Lung microvascular endothelial cell (primary cell): ENCODE measurements around the gene WNT3. TPM values are rescaled to one million over a fixed set of nuclear protein-coding genes. Genes with fewer than 3 reads are reported as not detected.
"Not testable (repeated sequence)": the region's sequence is repeated elsewhere in the genome, so short reads cannot be mapped to it uniquely, and the experiment has no call there.

Source experiments
- DNase-seq, 2 donors: peaks; one replicate each; pipeline versions ENCODE4 v3.0.0 to v3.0.0-alpha.2; 2010; ENCODE audit warnings: low read depth in 2 of 2
- total RNA-seq: library from RNA; depleted of rRNA; stranded (reverse); fragments of >200 nt; gene quantifications from 2 replicates; pipeline ENCODE4 v1.2.1, GENCODE V29; 2014

The WNT3 gene, protein sequence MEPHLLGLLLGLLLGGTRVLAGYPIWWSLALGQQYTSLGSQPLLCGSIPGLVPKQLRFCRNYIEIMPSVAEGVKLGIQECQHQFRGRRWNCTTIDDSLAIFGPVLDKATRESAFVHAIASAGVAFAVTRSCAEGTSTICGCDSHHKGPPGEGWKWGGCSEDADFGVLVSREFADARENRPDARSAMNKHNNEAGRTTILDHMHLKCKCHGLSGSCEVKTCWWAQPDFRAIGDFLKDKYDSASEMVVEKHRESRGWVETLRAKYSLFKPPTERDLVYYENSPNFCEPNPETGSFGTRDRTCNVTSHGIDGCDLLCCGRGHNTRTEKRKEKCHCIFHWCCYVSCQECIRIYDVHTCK
- total RNA-seq = 0.79 and 1.1 TPM in 2 replicates

DNA sequence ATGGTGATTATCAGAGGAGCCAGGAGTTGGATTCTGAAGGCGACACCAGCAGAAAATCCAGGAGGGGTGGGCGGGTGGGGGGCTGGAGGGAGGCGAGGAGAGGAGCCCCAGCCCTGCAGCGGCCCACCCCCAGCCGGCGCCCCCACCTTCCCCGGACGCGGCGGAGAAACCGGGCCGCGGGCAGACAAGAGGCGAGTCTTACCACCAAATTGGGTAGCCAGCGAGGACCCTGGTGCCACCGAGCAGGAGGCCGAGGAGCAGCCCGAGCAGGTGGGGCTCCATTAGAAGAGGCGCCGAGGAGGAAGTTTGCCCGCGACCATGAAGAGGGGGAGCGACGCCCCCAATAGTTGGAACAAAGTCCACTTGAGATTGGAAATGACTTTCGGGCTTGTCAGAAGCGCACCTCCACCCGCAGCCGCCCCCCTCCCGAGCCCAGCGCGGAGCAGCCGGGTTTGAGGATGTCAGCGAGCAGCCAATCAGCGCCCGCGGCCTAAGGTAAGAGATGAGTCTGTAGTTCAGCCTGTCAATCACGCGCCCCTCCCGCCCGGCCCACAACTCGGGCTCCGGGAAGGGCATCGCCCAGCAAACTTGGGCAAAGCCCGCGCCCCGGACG lies at the start of gene WNT3:
TSS of gene WNT3 (minus strand) at position 377 of the 613 bp plus-strand sequence. CDS start at position 282, 95 bp downstream.
- no peak for DNase-seq

DNA sequence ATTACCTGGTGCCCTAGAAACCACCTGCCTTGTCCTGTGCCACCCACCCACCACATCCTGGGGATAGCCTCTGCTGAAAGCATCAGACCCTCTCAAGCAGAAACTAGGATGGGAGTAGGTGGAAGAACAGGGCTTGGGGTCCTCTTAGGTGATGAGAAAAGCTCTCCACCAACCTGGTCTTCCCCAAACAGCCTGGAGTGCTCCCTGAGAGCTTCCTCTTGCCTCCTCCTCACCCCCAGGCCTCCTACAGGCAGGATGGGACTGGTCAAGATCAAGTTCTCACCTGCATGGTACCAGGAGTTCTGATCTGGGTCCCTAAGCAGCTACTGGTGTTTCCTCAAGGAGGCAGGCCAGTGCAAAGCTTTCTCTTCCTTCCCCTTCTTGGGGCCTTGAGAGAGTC lies 48.3 kb upstream of the WNT3 start:
- no peak for DNase-seq

DNA sequence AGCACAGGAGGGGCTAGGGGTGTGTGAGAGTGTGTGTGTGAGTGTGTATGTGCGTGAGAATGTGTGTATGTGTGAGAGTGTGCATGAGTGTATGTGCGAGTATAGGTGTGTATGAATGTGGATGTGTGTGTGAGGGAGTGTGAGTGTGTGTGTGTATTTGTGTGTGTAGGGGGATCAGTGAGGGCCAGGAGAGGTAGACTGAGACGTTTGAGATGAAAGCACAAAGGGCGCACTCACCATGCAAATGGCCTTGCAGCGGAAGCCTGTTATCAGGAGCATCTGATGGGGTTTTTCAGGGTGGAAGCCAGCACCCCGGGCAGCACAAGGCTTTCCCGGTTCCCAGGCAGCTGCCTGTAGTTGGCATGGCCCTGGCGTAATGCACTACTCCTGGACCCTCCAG lies 47.8 kb upstream of the WNT3 start:
- no peak for DNase-seq

DNA sequence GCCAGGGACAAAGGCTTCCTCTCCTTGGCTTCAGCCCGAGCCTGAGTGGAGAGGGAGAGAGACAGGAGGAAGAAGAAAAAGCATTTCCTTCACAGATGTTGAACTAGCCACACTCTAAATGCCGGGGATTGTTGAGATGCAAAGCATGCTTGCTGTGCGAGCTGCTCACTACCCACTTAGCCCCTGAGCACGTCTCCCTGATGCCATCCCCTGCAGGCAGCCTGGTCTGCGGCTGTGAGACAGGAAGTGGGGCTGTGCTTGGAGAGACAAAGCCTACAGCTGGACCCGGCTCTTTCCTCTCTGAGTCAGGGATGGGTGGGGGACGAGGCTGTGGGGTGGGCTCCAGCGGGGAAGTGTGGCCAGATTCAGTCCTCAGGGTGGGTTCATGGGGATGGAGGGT lies 46.6 kb upstream of the WNT3 start:
- no peak for DNase-seq

DNA sequence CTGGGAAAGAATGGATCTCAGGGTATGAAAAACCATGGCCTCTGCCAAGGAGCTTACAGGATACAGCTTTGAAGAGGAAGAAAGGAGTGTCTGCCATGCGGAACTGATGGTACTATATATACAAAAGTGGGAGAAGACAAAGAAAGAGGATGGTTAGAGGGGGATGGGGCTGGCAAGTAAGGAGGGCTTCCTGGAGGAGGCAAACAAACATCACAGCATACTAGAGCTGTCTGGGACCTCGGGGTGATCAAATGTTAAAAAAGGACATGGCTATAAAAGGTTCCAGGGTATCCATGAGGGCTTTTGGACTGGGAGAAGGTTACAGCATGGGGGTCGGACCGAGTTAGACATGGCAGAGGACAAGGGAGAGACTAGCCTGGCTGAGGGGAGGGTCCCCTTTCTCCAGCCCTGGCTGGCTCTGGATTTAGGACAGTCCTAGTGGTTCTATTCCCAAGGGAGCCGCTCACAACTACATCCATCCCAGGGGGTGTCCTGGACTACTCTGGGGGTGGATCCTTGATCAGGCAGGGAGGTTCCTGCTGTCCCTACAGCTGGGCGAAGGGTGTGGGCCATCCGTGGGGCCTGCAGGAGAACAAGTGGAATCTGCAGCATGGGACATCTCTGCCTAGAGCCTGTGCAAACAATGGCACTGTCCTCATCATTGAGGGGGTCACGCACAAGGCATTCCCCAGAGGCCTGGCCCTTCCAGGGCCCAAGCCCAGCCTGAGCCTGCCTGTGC lies 45.1 kb upstream of the WNT3 start:
- DNase-seq = no peak

DNA sequence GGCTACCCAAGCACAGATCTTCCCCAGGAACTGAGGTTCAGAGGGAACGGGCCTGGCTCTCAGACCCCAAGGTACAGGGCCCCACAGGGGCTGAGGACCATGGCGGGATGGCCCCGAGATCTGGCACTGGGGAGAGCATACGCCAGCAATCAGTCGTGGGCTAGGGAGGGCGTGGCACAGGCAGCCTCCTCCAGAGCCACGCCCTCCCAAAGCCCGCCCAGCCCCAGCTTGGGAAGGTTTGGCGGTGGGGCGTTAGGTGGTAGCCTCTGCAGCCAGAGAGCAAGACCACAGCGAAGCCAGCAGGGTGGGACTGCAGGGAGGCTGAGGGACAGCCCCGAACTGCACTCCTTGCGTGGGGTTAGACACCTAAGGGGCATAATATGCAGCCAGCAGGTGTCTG lies 44.5 kb upstream of the WNT3 start:
- no peak for DNase-seq

DNA sequence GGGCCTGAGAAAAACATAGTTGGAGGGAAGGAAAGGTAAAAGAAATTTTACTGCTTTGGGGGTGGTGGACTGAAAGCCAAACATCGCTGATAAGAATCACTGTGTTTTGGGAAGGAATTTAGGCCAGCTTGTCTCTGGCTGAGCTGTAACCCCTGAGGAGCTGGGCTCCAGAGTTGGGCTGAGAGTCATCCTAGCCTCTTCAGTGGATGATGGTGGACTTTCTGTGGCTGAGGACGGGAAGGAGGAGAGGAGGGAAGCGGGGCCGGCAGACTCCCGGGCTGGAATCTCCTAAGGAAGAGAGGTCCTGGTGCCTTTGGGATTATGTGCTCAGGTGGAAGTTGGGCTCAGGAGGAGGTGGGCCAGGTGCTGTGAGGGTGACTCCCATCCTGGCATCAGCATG lies 41.5 kb upstream of the WNT3 start:
- DNase-seq = no peak

DNA sequence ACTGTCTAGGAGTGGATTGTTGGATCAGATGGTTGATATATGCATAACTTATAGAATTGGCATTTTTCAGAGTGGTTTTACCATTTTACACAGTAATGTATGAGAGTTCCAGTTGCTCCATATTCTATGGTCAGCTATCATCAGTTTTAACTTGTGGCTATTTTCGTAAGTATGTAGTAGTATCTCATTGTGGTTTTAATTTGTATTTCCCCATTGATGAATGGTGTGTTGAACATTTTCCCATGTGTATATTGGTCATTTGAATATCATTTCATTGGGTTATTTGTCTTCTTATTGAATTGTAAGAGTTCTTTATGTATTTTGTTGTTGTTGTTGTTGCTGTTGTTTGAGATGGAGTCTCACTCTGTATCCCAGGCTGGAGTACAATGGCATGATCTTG lies 39.1 kb upstream of the WNT3 start:
- no peak for DNase-seq

DNA sequence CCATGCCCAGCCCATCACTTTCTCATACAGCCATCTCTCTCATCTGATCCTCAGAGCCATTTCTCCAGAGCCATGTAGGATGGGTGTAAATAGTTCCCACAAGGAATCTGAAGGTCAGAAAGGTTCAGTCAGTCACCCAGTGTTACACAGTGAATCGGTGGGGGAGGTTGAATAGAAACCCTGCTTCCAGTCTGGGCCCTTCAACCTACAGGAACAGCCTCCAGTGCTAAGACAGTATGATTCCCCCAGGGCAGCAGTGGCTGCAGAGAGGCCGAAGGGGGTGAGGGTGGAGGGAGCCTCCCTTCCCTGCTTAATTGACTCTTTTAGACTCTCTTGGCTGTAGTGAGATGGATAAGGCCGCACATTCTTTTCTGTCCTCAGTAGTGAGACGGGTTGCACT lies 36.5 kb upstream of the WNT3 start:
- no peak for DNase-seq

DNA sequence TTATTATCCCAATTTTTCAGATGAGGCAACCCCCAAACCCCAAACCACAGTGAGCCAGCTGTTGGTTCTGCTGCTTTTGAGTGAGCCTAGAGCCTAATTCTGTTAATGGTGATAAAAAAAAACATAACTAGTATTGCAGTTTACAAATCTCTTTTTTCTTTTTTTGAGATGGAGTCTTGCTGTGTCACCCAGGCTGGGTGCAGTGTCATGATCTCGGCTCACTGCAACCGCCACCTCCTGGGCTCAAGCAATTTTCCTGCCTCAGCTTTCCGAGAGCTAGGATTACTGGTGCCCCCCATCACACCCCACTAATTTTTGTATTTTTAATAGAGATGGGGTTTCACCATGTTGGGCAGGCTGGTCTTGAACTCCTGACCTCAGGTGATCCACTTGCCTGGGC lies 36.0 kb upstream of the WNT3 start:
- no peak for DNase-seq

DNA sequence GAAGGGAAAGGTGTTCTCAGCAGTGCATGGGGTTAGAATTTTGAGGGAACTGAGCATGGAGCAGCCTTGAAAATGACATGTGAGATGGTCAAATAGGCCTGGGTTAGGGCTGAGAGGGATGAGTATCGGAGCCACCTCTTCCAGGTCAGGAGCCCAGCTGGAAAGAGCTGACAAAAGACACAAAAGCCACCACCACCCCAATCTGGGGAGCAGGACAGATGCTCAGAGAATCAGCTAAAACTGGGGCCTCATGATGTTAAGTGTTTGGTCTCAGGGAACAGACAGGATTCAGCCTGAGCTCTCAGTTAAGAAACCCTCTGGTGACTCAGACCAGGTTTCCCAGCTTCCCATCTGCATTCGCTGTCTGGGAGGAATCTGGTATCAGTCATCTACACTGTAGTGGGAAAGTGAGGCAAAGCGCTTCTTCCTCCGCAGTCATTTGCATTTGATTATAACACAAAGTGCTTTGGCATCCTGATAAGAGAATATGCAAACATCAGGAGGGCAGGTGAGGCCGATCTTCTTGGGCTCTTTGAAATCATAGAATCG lies 35.5 kb upstream of the WNT3 start:
- no peak for DNase-seq

DNA sequence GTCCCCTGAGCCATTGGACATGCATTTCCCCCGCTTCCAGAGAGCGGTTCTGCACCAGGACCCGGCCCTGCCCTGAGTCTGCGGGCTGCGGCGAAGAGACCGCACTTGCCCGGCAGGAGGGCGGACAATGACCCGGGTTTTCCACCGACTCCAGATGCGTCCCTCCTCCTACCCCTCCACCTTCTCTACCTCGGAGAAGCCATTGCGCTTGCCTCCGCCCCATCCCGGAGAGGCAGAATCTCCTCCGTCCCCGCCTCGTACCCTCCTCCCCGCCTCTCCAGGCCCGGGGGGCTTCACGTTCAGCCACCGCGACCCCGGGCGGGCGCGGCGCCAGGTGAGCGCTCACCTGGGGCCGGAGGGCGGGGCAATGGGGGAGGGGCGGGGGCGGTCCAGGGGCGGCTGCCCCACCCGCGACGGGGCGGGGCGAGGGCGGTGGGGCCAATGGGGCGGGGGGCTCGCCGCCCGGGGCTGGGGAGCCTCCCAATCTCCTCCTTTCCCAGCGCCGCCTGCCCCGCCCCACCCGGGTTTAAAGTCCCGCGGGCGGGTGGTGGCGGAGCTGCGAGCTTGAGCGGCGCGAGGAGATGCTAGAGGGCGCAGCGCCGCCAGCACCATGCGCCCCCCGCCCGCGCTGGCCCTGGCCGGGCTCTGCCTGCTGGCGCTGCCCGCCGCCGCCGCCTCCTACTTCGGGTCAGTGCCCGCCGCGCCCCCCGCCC lies 32.7 kb upstream of the WNT3 start, which contains the start of gene WNT9B:
TSS of gene WNT9B (plus strand) at position 555 of the 713 bp plus-strand sequence. CDS start at position 611, 56 bp downstream.
- peak in 1 of 2 donors; percentile 20 for DNase-seq

DNA sequence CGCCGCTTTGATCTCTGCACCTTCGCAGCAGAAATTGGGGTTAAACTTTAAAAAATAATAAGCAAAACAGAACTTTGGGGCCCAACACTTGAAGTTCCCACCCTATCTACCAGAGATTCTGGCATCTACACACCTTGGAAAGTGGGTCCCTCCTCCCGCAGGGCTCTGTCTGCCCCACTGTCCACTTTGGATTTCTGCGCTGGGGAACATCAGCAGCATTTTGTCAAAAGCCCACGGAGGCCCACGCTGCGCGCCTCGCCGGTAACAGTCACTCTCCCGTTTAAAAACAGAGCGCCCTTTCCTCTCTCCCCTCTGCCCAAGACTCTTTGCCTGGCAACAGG lies 32.2 kb upstream of the WNT3 start:
- no peak for DNase-seq

DNA sequence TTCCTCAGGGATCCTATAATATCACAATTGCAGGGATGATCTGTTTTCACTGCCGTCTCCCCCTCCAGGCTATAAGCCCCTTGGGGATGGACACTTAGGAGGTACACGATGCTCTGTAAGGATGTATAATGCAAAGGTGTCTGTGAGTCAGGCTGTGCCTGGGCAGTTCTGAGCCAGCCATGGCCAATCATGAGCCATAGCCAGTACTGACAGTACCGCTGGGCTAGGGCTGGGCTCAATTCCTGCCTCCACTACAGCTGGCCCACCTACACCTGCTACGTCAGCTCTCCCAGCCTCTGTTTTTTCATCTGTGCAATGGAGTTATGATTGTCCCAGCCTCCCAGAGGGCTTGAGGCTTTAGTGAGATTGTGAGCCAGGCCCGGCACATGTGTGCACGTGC lies 30.0 kb upstream of the WNT3 start:
- no peak for DNase-seq

DNA sequence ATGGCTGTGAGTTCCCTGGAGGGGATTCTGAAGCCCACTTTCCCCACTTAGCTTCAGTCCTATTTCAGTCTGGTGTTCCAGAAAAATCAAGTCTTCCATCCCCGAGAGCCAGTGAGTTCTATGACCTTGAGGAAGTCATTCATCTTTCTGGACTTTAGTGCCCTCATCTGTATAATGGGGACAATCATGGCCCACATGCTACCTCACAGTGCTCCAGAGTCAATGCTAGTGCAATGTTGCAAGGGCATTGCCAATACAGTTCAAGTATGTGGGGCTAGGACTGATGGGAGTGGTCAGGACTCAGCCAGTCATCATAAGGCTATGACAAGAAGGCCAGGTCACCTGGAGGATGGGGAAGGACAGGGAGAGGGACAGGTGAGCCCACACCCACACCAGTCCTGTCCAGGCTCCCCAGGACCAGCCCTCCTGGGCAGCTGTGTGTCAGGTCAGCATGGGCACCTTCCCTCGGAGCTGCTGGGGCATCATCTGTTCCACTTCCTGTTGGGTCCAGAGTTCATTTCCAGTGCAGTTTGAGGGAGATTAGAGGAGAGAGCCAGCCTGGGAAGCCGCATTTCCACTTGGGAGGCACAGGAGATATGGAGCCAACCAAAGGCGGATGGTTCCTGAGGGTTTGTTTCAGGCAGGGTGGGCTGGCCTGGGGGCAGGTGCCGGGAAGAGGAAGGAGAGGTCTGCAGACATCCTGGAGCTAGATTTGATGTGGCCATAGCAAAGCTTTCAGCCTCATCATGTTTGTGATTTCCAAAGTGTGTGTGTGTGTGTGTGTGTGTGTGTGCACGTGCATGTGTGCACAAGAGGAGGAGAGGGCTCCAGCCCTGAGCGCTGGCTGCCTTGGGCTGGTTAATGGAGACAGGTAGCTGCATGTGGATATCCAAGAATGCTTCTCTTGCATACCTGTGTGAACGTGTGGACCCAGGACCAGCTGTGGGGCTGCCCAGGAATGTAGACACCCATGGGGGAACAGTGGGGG lies 29.0 kb upstream of the WNT3 start:
- DNase-seq = no peak

DNA sequence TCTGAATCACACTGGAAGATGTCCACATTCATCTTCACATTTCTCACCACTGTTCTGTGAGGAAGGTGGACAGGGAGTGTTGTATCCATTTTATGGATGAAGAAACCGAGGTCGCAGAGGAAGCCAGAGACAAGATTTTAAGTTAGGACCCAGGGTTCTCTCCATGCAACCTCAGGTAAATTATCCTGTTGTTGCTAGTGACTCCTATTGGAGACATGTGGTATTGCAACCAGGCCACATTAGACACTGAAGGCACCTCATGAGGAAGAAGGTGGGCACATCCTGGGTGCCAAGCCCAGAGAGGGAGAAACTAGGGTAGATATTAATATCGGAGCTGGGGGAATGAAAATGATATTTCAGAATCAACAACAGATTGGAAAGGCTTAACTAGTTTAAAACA lies 24.3 kb upstream of the WNT3 start:
- DNase-seq = no peak

DNA sequence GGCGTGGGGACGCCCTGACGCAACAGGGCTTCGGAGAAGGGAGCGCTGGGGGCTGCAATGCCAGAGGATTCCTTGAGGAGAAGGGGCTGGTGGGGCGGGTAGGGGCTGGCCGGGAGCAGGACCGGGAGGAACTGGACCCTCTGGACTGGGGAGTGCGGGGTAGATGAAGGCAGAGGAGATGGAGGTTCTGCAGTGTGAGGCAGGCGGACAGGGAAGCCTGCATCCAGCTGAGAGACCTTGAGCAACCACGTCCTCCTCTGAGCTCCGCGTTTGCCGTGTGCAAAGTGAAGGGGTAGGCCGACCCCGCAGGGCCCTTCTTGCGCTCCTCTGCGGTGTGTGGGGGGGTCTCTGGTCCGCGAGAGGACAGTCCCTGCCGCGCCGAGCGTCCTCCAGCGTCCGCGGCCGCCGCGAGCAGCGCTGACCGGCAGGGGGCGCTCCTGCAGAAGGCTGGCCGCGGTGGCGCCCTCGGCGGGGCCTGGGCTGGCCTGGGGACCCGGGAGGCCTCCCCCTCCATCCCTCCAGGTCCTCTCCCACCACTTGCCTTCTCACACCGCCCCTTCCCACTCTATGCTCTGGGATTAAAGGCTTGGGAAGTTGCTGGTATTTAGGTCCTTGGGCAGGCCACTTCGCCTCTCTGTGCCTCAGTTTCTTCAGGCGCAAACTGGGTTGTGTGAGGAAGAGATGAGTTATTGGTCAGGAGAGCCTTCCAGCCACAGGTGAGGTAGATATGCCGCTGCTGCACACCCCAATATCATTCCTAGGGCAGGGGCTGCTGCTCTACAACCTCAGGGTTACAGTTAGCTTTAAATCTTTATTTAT lies 23.3 kb upstream of the WNT3 start:
- peak; percentile 13 to 30 for DNase-seq

DNA sequence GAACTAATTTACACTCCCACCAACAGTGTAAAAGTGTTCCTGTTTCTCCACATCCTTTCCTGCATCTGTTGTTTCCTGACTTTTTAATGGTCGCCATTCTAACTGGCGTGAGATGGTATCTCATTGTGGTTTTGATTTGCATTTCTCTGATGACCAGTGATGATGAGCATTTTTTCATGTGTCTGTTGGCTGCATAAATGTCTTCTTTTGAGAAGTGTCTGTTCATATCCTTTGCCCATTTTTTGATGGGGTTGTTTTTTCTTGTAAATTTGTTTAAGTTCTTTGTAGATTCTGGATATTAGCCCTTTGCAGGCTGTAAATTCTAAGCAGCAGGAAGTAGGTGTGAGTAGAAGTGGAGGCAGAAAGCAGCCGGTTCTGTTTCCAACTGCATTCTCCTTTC lies 22.1 kb upstream of the WNT3 start:
- not testable (repeated sequence) for DNase-seq

DNA sequence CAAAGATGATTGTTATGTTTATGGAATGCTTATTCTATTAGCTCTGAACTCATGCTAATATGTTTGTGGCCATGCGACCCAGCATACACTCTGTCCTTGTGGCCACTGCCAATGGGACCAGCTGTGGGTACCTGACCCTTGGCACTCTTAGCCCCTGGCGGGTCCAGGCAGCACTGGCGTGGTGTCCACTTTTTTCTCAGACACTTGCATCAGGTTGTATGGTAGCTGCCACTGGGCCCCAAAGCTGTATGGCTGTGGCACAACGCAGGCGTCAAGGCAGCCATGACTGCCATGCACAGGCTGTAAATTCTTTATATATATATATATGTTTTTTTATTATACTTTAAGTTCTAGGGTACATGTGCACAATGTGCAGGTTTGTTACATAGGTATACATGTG lies 20.7 kb upstream of the WNT3 start:
- DNase-seq = no peak

DNA sequence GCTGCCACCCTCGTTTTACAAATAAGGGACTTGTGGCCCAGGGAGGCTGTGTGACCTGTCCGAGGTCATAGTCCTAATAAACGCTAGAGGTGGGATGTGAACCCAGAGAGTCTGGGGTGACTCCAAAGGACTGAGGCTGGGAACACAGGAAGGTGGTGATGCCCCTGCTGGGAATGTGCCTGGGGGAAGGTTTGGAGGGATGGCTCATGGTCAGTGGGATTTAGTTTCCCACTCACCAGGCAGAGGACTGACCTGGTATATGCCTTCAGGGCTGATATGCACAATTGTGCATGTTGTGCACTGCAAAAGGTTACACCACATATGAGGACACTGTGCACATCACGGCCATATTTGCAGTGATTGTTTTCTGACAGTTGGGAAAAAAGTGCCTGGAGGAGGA lies 19.0 kb upstream of the WNT3 start:
- DNase-seq = no peak
